ENCODE data around the gene NOL9.

Gene NOL9

GRCh38 chr1:6590046-6590445, 35.7 kb upstream of the NOL9 start:
- no peak for DNase-seq (ENCODE audit: low spot score)

- no peak for DNase-seq (ENCODE audit: low spot score)
These were observed 34.7 kb upstream of the NOL9 start for GRCh38 chr1:6588893-6589520.

- no peak for DNase-seq (ENCODE audit: low spot score)
These were observed 34.0 kb upstream of the NOL9 start for GRCh38 chr1:6588128-6588892.

GRCh38 chr1:6587261-6588005, 33.1 kb upstream of the NOL9 start:
- DNase-seq (ENCODE audit: low spot score) = no peak

- no peak for DNase-seq (ENCODE audit: low spot score)
These were observed 32.1 kb upstream of the NOL9 start for GRCh38 chr1:6586404-6586816.

- DNase-seq (ENCODE audit: low spot score) = no peak
These were observed 31.5 kb upstream of the NOL9 start for GRCh38 chr1:6585841-6586240.

GRCh38 chr1:6585081-6585722, 30.9 kb upstream of the NOL9 start:
- no peak for DNase-seq (ENCODE audit: low spot score)

- DNase-seq (ENCODE audit: low spot score) = no peak
These were observed 30.1 kb upstream of the NOL9 start for GRCh38 chr1:6584126-6585080.

GRCh38 chr1:6582370-6582769, 28.1 kb upstream of the NOL9 start:
- peak; percentile 92 for DNase-seq (ENCODE audit: low spot score)

GRCh38 chr1:6581561-6582305, 27.4 kb upstream of the NOL9 start:
- DNase-seq (ENCODE audit: low spot score) = no peak

- no peak for DNase-seq (ENCODE audit: low spot score)
These were observed 26.5 kb upstream of the NOL9 start for GRCh38 chr1:6580593-6581409.

GRCh38 chr1:6580119-6580592, 25.8 kb upstream of the NOL9 start:
- peak; percentile 30 for DNase-seq (ENCODE audit: low spot score)

GRCh38 chr1:6579374-6580118, 25.2 kb upstream of the NOL9 start, which contains the start of gene ZBTB48:
Gene ZBTB48 (plus strand): TSS chr1:6579994. CDS start chr1:6580610, 616 bp downstream.
- peak; percentile 98 for DNase-seq (ENCODE audit: low spot score)

GRCh38 chr1:6578624-6579373, 24.5 kb upstream of the NOL9 start:
- DNase-seq (ENCODE audit: low spot score) = no peak

GRCh38 chr1:6577831-6578525, 23.7 kb upstream of the NOL9 start:
- no peak for DNase-seq (ENCODE audit: low spot score)

GRCh38 chr1:6574818-6575217, 20.5 kb upstream of the NOL9 start:
- no peak for DNase-seq (ENCODE audit: low spot score)

- no peak for DNase-seq (ENCODE audit: low spot score)
These were observed 19.8 kb upstream of the NOL9 start for GRCh38 chr1:6574025-6574620.
